Astrocyte of the cerebellum (primary cell): ENCODE data around the gene ANKRD52.

Experiments
- DNase-seq: peaks from one replicate; pipeline ENCODE4 v3.0.0-alpha.2; 2011; ENCODE audit warnings: low read depth
- H3K4me3 ChIP-seq: 2 replicates; pipeline ENCODE4 v1.5.1; 2011; ENCODE audit warnings: mild to moderate bottlenecking, low read depth, low read length, moderate library complexity
- in situ Hi-C: cut with HindIII; loops from 2 replicates; pipeline ENCODE4 v1.10.0; 2017; ENCODE audit warnings: low sequenced_read_pairs
- TF ChIP-seq, protein P1 (sequence below): IDR thresholded peaks from 2 replicates; pipeline ENCODE4 v1.5.1; 2012; ENCODE audit warnings: low read length, low read depth, moderate library complexity, mild to moderate bottlenecking; ENCODE audit errors: missing control alignments

ANKRD52 gene

DNA sequence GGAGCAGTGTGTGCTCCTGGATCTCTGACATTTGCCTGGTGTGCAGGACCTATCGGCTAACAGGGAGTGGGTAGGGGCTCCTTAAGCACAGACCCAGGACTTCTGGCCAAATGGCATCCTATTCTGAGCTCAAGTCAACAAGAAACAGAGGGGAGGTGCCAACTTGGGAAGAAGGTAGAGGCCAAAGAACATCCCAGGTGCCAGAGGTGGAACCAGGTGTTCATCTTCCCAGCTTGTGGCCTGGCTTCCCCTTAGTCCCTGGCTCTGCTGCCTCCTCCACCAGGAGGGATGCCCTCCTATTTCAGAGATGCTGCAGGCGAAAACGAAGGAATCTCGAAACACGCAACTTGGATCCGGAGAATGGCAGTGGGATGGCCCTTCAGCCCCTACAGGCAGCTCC lies 22.1 kb downstream of the ANKRD52 start:
- no peak overlapping the region for H3K4me3 ChIP-seq
- TF ChIP-seq, protein P1, sequence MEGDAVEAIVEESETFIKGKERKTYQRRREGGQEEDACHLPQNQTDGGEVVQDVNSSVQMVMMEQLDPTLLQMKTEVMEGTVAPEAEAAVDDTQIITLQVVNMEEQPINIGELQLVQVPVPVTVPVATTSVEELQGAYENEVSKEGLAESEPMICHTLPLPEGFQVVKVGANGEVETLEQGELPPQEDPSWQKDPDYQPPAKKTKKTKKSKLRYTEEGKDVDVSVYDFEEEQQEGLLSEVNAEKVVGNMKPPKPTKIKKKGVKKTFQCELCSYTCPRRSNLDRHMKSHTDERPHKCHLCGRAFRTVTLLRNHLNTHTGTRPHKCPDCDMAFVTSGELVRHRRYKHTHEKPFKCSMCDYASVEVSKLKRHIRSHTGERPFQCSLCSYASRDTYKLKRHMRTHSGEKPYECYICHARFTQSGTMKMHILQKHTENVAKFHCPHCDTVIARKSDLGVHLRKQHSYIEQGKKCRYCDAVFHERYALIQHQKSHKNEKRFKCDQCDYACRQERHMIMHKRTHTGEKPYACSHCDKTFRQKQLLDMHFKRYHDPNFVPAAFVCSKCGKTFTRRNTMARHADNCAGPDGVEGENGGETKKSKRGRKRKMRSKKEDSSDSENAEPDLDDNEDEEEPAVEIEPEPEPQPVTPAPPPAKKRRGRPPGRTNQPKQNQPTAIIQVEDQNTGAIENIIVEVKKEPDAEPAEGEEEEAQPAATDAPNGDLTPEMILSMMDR = no peak
- in situ Hi-C loops = no loop called here
- no peak for DNase-seq

DNA sequence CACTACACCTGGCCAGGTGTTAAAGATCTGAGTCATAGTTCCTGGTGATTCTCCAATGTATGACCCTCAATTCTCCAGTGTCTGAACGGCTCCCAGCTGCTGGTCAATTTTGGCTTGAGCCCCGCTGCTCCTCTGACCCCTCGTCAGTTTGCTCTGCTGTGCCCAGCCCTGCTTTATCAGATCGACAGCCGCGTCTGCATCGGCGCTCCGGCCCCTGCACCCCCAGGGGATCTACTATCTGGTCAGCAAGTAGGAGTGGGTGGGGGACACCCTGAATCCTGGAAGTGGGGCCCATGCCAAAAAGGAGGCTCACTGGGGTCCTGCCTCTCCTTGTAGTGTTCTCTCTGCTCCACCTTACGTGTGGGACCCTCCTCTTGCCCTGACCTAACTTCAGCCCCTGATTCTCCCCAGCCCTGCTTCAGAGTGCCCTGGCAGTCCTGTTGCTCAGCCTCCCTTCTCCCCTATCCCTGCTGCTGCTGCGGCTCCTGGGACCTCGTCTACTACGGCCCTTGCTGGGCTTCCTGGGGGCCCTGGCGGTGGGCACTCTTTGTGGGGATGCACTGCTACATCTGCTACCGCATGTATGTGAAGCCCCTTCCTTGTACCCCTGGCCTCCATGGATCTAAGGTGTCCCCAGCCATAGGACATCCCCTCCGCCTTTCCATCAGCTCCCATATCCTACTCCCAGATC lies 23.3 kb downstream of the ANKRD52 start:
- in situ Hi-C loops = no loop called here
- TF ChIP-seq, protein P1 = no peak
- DNase-seq = no peak
- no peak overlapping the region for H3K4me3 ChIP-seq

DNA sequence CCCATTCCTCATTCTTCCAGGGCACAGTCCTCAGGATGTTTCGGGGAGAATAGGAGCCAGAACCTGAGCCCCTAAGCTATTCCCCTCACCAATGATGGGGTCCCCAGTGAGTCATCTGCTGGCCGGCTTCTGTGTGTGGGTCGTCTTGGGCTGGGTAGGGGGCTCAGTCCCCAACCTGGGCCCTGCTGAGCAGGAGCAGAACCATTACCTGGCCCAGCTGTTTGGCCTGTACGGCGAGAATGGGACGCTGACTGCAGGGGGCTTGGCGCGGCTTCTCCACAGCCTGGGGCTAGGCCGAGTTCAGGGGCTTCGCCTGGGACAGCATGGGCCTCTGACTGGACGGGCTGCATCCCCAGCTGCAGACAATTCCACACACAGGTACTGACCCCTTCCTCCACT lies 27.0 kb downstream of the ANKRD52 start:
- no peak for DNase-seq
- H3K4me3 ChIP-seq = no peak overlapping the region
- TF ChIP-seq, protein P1 = no peak
- in situ Hi-C loops = no loop called here

DNA sequence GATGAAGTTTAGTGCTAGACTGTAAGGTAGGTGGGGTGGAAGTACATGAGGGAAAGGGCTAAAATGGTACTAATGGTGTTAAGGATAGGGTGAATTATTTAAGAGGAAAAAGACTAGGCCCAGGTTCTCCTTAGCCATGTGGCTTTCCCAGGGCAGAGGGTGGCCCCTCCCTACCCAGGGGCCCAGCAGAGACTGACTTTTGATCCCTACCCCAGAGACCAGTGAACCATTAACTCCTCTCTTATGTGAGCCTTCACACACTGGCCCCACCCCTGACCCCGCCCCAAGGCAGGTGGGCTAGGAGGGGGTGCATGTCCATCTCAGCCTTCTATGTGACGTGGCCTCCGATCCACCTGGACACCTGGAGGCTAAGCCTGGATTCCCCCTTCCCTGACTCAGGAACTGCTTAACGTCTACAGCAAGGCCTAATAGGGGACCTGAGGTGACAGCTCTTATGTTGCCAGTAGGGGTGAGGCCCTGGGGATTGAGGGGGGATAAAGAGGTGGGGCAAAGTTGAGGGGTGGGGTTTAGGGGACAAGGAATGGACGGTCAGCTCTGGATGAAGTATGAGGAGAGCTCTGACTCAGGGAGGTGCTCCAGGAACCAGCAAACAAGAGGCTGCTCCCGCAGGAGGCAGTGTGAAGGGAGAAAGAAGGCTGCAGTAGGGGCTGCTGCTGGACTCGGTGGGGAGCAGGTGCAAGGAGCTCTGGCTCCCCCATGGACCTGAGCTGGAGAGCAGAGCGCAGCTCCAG lies 27.6 kb downstream of the ANKRD52 start:
- no peak for DNase-seq
- TF ChIP-seq, protein P1 = no peak
- in situ Hi-C loops = no loop called here

DNA sequence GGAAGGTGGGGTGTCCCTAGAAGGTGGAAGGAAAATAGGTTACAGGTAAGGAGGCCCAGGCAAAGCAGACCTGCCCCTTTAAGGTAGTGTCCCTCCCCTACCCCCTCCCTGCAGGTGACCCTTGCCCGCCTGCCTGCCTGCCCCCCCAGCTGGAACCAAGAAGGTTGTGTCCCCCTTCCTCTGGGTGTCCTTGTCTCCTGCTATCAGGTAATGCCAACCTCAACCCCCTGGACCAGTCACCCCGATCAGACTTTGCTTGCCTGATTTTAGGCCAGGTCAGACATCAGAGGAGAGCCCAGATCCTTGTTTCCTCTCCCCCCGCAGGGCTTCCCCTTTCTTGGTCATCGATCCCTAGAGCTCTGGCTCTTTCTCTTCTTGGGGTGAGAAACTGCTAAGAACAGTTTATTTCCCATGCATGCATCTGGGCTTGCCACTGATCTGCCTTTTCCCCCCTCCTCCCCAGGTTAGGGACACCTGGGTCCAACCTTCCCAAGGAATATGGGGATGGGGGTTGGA lies 28.2 kb downstream of the ANKRD52 start, which contains the start of gene SLC39A5:
Gene SLC39A5, plus strand, starts transcription at position 136 of the 516 bp plus-strand sequence. CDS start 1,224 bp downstream, outside the sequence.
- in situ Hi-C loops = no loop called here
- TF ChIP-seq, protein P1 = no peak
- DNase-seq = no peak
- no peak within 1 kb of the TSS for H3K4me3 ChIP-seq

More for the DNA sequence above, 27.6 kb downstream of the ANKRD52 start:
- no peak overlapping the region for H3K4me3 ChIP-seq

DNA sequence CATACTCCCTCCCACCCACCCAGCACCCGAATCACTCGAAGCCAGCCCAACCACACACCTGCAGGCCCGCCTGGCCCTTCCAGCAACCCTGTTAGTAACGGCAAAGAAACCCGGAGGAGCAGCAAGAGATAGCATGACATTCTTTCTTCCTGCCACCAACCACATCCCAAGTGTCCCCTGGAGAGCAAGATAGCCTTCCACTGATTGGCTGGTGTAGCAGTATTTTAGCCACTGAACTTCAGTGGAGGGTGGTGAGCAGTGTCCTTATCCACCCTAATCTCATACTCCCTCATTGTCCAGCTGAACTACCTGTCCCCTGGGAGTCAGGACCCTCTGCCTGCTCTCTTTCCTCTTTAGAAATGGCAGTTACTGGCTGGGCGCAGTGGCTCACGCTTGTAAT lies 29.1 kb downstream of the ANKRD52 start:
- TF ChIP-seq, protein P1 = no peak
- in situ Hi-C loops = no loop called here
- DNase-seq = no peak
- no peak overlapping the region for H3K4me3 ChIP-seq
